Activated T-helper 9 cell treated with anti-CD3 and anti-CD28 coated beads, Interleukin-2, amount 50 U/mL, for 16 hours (primary cell): Measurements from ENCODE around the gene ADAMTSL2.

ENCODE experiments used
- DNase-seq: peaks from one replicate; pipeline ENCODE4 v3.0.0-alpha.2; 2020; ENCODE audit warnings: low read depth

The ADAMTSL2 gene

GRCh38 chr9:133589454-133590227, 55.1 kb downstream of the ADAMTSL2 start:
- DNase-seq, result peak; percentile 23

- no peak for DNase-seq
Observed at GRCh38 chr9:133590231-133590855, 55.8 kb downstream of the ADAMTSL2 start.

- no peak for DNase-seq
Observed at GRCh38 chr9:133591116-133591910, 56.8 kb downstream of the ADAMTSL2 start.

- DNase-seq, result no peak
Observed at GRCh38 chr9:133591985-133592384, 57.5 kb downstream of the ADAMTSL2 start.

- no peak for DNase-seq
Observed at GRCh38 chr9:133592731-133593409, 58.4 kb downstream of the ADAMTSL2 start.

GRCh38 chr9:133593587-133594253, 59.2 kb downstream of the ADAMTSL2 start:
- no peak for DNase-seq

- no peak for DNase-seq
Observed at GRCh38 chr9:133594310-133594709, 59.8 kb downstream of the ADAMTSL2 start.

- no peak for DNase-seq
Observed at GRCh38 chr9:133595910-133596309, 61.4 kb downstream of the ADAMTSL2 start.

GRCh38 chr9:133597316-133597957, 62.9 kb downstream of the ADAMTSL2 start:
- no peak for DNase-seq

- no peak for DNase-seq
Observed at GRCh38 chr9:133598978-133599377, 64.5 kb downstream of the ADAMTSL2 start.

GRCh38 chr9:133599470-133600173, 65.1 kb downstream of the ADAMTSL2 start:
- no peak for DNase-seq

GRCh38 chr9:133600739-133601138, 66.2 kb downstream of the ADAMTSL2 start:
- no peak for DNase-seq

- DNase-seq, result no peak
Observed at GRCh38 chr9:133601746-133602145, 67.2 kb downstream of the ADAMTSL2 start.

GRCh38 chr9:133602277-133602676, 67.8 kb downstream of the ADAMTSL2 start:
- no peak for DNase-seq

GRCh38 chr9:133603135-133603927, 68.8 kb downstream of the ADAMTSL2 start:
- no peak for DNase-seq

GRCh38 chr9:133604214-133604613, 69.7 kb downstream of the ADAMTSL2 start:
- no peak for DNase-seq

- no peak for DNase-seq
Observed at GRCh38 chr9:133604856-133605255, 70.4 kb downstream of the ADAMTSL2 start.

- DNase-seq, result no peak
Observed at GRCh38 chr9:133605446-133605845, 70.9 kb downstream of the ADAMTSL2 start.

GRCh38 chr9:133605856-133606707, 71.6 kb downstream of the ADAMTSL2 start:
- no peak for DNase-seq
